HTERT RPE-1 (cell line): ENCODE data around the gene RGS17.

Experiments
- in situ Hi-C: fragments of 300-500 bp; cut with MboI; formaldehyde crosslinking; loops from 4 replicates; pipeline ENCODE4 v1.14.3; 2020; ENCODE audit warnings: low sequenced_read_pairs

RGS17 gene

DNA sequence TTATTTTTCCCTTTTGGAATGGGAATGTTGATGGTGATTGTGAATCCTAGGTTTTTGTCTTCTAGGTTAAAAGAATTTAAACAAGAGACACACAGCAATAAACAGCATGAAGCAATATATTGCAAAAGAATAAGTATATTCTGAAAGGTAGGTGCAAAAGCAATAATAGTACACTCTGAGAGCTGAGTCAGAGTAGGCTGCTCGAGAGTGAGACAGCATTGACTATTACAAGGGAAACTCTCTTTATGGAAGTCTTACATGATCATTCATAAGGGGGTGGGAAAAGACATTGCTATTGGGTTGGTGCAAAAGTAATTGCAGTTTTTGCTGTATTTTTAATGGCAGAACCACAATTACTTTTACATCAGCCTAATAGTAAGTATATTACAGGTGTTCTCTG, 173.3 kb downstream of the RGS17 start:
- in situ Hi-C loops = no loop called here
